PFSK-1 (cell line): ENCODE measurements around the gene MAPK14.

Source experiments
- FOXP2 ChIP-seq: optimal IDR thresholded peaks from 2 replicates; pipeline ENCODE3; 2011; ENCODE audit warnings: borderline replicate concordance, control low read depth, inconsistent platforms; ENCODE audit not compliant: insufficient read depth; ENCODE audit errors: extremely low read length, extremely low read depth
- POLR2AphosphoS5 ChIP-seq: IDR thresholded peaks from 2 replicates; pipeline ENCODE4 v1.6.1; 2012; ENCODE audit warnings: low read depth, mild to moderate bottlenecking, control low read depth, low read length, moderate library complexity
- SIN3A ChIP-seq: IDR thresholded peaks from 2 replicates; pipeline ENCODE4 v1.6.1; 2012; ENCODE audit warnings: mild to moderate bottlenecking, low read length, moderate library complexity, borderline replicate concordance; ENCODE audit not compliant: insufficient read depth
- TAF1 ChIP-seq: IDR thresholded peaks from 2 replicates; pipeline ENCODE4 v1.6.1; 2012; ENCODE audit warnings: low read length, control low read depth, borderline replicate concordance; ENCODE audit not compliant: insufficient read depth
- TF ChIP-seq, protein P1 (sequence below), 2 experiments: IDR thresholded peaks; 2 replicates each; pipeline versions ENCODE4 v1.6.1 to v1.8.0; 2011 to 2012; ENCODE audit warnings: low read depth in 2 of 2, low read length in 2 of 2, control low read depth in 1 of 2, inconsistent platforms in 1 of 2, mild to moderate bottlenecking in 1 of 2, moderate library complexity in 1 of 2; ENCODE audit not compliant: insufficient read depth in 1 of 2

- TF ChIP-seq, protein P1, sequence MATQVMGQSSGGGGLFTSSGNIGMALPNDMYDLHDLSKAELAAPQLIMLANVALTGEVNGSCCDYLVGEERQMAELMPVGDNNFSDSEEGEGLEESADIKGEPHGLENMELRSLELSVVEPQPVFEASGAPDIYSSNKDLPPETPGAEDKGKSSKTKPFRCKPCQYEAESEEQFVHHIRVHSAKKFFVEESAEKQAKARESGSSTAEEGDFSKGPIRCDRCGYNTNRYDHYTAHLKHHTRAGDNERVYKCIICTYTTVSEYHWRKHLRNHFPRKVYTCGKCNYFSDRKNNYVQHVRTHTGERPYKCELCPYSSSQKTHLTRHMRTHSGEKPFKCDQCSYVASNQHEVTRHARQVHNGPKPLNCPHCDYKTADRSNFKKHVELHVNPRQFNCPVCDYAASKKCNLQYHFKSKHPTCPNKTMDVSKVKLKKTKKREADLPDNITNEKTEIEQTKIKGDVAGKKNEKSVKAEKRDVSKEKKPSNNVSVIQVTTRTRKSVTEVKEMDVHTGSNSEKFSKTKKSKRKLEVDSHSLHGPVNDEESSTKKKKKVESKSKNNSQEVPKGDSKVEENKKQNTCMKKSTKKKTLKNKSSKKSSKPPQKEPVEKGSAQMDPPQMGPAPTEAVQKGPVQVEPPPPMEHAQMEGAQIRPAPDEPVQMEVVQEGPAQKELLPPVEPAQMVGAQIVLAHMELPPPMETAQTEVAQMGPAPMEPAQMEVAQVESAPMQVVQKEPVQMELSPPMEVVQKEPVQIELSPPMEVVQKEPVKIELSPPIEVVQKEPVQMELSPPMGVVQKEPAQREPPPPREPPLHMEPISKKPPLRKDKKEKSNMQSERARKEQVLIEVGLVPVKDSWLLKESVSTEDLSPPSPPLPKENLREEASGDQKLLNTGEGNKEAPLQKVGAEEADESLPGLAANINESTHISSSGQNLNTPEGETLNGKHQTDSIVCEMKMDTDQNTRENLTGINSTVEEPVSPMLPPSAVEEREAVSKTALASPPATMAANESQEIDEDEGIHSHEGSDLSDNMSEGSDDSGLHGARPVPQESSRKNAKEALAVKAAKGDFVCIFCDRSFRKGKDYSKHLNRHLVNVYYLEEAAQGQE (IDR thresholded peaks at IDR 0.05; ENCODE audit: insufficient read depth in 1 of 2, low read depth in 2 of 2, low read length in 2 of 2): no peak
- TF ChIP-seq POLR2AphosphoS5: no peak
- TF ChIP-seq TAF1: no peak
- TF ChIP-seq SIN3A: no peak
- no peak for TF ChIP-seq FOXP2
Observed at GRCh38 chr6:36160147-36160760, 132.6 kb downstream of the MAPK14 start.
